Keratinocyte (primary cell): ENCODE measurements around the gene GZF1. TPM values are rescaled to one million over a fixed set of nuclear protein-coding genes. Genes with fewer than 3 reads are reported as not detected.

ENCODE experiments used
- DNase-seq: peaks from one replicate; pipeline ENCODE4 v3.0.0-alpha.2; 2011; ENCODE audit warnings: low read depth, missing footprints, low spot score
- FAIRE-seq: peaks from 2 replicates; lab custom pipeline; 2011; peaks lifted over from hg19 to GRCh38; lab: Jason Lieb, UNC
- H2AFZ ChIP-seq: 2 replicates; pipeline ENCODE4 v1.6.0; 2012; ENCODE audit warnings: low read length, control low read depth, inconsistent platforms; ENCODE audit not compliant: control insufficient read depth
- H3K27ac ChIP-seq: 2 replicates; pipeline ENCODE4 v1.5.1; 2011; ENCODE audit warnings: low read length; ENCODE audit not compliant: control insufficient read depth, insufficient read depth
- H3K27me3 ChIP-seq: 3 replicates; pipeline ENCODE4 v1.6.0; 2011; ENCODE audit warnings: low read length; ENCODE audit not compliant: control insufficient read depth, insufficient read depth; ENCODE audit errors: extremely low read depth
- H3K36me3 ChIP-seq, 2 experiments: 2 replicates in 1 of 2; 3 replicates in 1 of 2; pipeline ENCODE4 v1.5.1; 2011; ENCODE audit warnings: low read length in 2 of 2, mild to moderate bottlenecking in 1 of 2; ENCODE audit not compliant: control insufficient read depth in 2 of 2, insufficient read depth in 2 of 2; ENCODE audit errors: extremely low read depth in 1 of 2
- H3K4me1 ChIP-seq: 3 replicates; pipeline ENCODE4 v1.5.1; 2011; ENCODE audit warnings: low read length; ENCODE audit not compliant: control insufficient read depth, insufficient read depth; ENCODE audit errors: extremely low read depth
- H3K4me2 ChIP-seq: 3 replicates; pipeline ENCODE4 v1.6.0; 2011; ENCODE audit warnings: low read depth, low read length; ENCODE audit not compliant: control insufficient read depth, insufficient read depth; ENCODE audit errors: extremely low read depth
- H3K4me3 ChIP-seq, 3 experiments: fragments of 200-600 bp in 1 of 3; sonication (generic) in 1 of 3; 2 replicates in 2 of 3; 3 replicates in 1 of 3; pipeline ENCODE4 v1.5.1; 2011 to 2016; ENCODE audit warnings: low read length in 3 of 3, mild to moderate bottlenecking in 3 of 3, control low read depth in 2 of 3, inconsistent platforms in 1 of 3, low read depth in 1 of 3, mixed read lengths in 1 of 3, mixed run types in 1 of 3, moderate library complexity in 1 of 3; ENCODE audit not compliant: control insufficient read depth in 2 of 3, insufficient read depth in 2 of 3; ENCODE audit errors: extremely low read depth in 1 of 3
- H3K79me2 ChIP-seq: 2 replicates; pipeline ENCODE4 v1.6.0; 2012; ENCODE audit warnings: low read length; ENCODE audit not compliant: control insufficient read depth, insufficient read depth
- H3K9ac ChIP-seq: 3 replicates; pipeline ENCODE4 v1.6.0; 2011; ENCODE audit warnings: low read length; ENCODE audit not compliant: control insufficient read depth, insufficient read depth; ENCODE audit errors: extremely low read depth
- H3K9me1 ChIP-seq: 3 replicates; pipeline ENCODE4 v1.6.0; 2011; ENCODE audit warnings: low read length; ENCODE audit not compliant: control insufficient read depth, insufficient read depth; ENCODE audit errors: extremely low read depth
- H3K9me3 ChIP-seq: 2 replicates; pipeline ENCODE4 v1.5.1; 2012; ENCODE audit warnings: low read depth, low read length; ENCODE audit not compliant: control insufficient read depth
- H4K20me1 ChIP-seq: 3 replicates; pipeline ENCODE4 v1.6.0; 2011; ENCODE audit warnings: low read length; ENCODE audit not compliant: control insufficient read depth, insufficient read depth; ENCODE audit errors: extremely low read depth
- CTCF ChIP-seq, 3 experiments: IDR thresholded peaks in 1 of 3; conservative IDR thresholded peaks in 1 of 3; optimal IDR thresholded peaks in 1 of 3; 2 replicates in 2 of 3; 3 replicates in 1 of 3; pipeline versions ENCODE3 to v1.5.1; 2011; ENCODE audit warnings: low read length in 3 of 3, mild to moderate bottlenecking in 3 of 3, moderate library complexity in 2 of 3, control low read depth in 1 of 3, inconsistent platforms in 1 of 3; ENCODE audit not compliant: insufficient read depth in 2 of 3; ENCODE audit errors: extremely low read depth in 1 of 3
- EZH2 ChIP-seq: IDR thresholded peaks from one replicate; pipeline ENCODE4 v1.6.1; 2012; ENCODE audit warnings: inconsistent platforms, mild to moderate bottlenecking, low read length, moderate library complexity
- dilution Hi-C: fragments of 300-500 bp; cut with MboI; formaldehyde crosslinking; loops from one replicate; pipeline ENCODE4 v1.7.0; 2020; ENCODE audit warnings: low sequenced_read_pairs; ENCODE audit not compliant: extremely low pct_ligation_motif_present
- polyA plus RNA-seq, 5 experiments: library from polyadenylated mRNA; depleted of rRNA in 3 of 5; stranded (reverse) in 3 of 5; stranded (forward) in 1 of 5; unstranded in 1 of 5; fragments of >200 nt; gene quantifications; 1 replicate in 1 of 5; 2 replicates in 3 of 5; 3 replicates in 1 of 5; pipeline versions ENCODE4 v1.2.1 to v1.2.3, GENCODE V29; 2011 to 2012; ENCODE audit warnings: missing spikeins in 2 of 5, low read depth in 1 of 5, low replicate concordance in 1 of 5

GZF1 gene
- polyA plus RNA-seq, 1 donor (not counting 4 experiments of a cell fraction or from before 2014, with no cell fraction given) = 11.7 TPM

DNA sequence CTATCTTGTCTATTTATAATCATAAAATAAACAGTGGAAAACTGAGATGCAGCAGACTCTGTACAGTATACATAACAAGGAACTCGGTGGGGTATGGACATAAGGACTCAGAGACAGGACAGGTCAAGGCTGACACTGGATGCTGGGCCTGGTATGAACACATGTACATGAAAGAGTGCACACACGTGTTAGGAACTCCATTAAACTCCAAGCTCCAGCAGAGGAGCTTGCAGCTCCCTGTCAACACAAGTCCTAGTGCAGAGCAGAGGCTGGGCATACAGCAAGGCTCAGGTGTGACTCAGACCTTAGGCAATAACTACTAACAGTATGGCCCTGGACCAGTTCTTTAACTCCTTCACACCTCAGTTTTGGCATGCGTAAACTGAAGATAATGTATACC, 42.2 kb downstream of the GZF1 start:
- H4K20me1 ChIP-seq = peaks cover 5% of the 10 kb centered on the region
- FAIRE-seq = peak; percentile 94
- H3K9me1 ChIP-seq = no peaks in the 10 kb centered on the region
- H3K9ac ChIP-seq = no peak overlapping the region
- TF ChIP-seq CTCF (optimal IDR thresholded peaks at IDR 0.05 in 1 of 3, IDR thresholded peaks at IDR 0.05 in 1 of 3, conservative IDR thresholded peaks at IDR 0.05 in 1 of 3; ENCODE audit: extremely low read depth in 1 of 3, insufficient read depth in 2 of 3, low read length in 3 of 3) = no peak
- no peak overlapping the region for H2AFZ ChIP-seq
- H3K27me3 ChIP-seq = no peaks in the 10 kb centered on the region
- H3K4me1 ChIP-seq = peaks cover 10% of the 10 kb centered on the region
- no peak for DNase-seq
- no peak overlapping the region for H3K4me3 ChIP-seq
- H3K79me2 ChIP-seq = peaks cover 69% of the 10 kb centered on the region
- H3K27ac ChIP-seq = peak overlapping the region; percentile 28
- H3K4me2 ChIP-seq = peak overlapping the region; percentile 44
- H3K9me3 ChIP-seq = no peaks in the 10 kb centered on the region
- H3K36me3 ChIP-seq = peaks cover 0 to 4% of the 10 kb centered on the region in 2 experiments
- dilution Hi-C loops = loop anchor here (25.0 kb wide), 1 partner anchor 208 kb away; the partner anchor contains the start of gene CST9

- H4K20me1 ChIP-seq = peaks cover 8% of the 10 kb centered on the region
- H3K27ac ChIP-seq = no peak overlapping the region
- peaks cover 10% of the 10 kb centered on the region for H3K4me1 ChIP-seq
- H2AFZ ChIP-seq = no peak overlapping the region
- DNase-seq (no peak), FAIRE-seq (no peak)
- H3K4me3 ChIP-seq = no peak overlapping the region
- no peak overlapping the region for H3K4me2 ChIP-seq
- H3K27me3 ChIP-seq = no peaks in the 10 kb centered on the region
- peaks cover 88% of the 10 kb centered on the region for H3K79me2 ChIP-seq
- peaks cover 0 to 3% of the 10 kb centered on the region in 2 experiments for H3K36me3 ChIP-seq
- dilution Hi-C loops = loop anchor here (25.0 kb wide), 1 partner anchor 205 kb away; the partner anchor contains the start of gene CST9
- no peaks in the 10 kb centered on the region for H3K9me3 ChIP-seq
- TF ChIP-seq EZH2 = no peak
- TF ChIP-seq CTCF (optimal IDR thresholded peaks at IDR 0.05 in 1 of 3, IDR thresholded peaks at IDR 0.05 in 1 of 3, conservative IDR thresholded peaks at IDR 0.05 in 1 of 3; ENCODE audit: extremely low read depth in 1 of 3, insufficient read depth in 2 of 3, low read length in 3 of 3) = no peak
- H3K9ac ChIP-seq = no peak overlapping the region
- H3K9me1 ChIP-seq = no peaks in the 10 kb centered on the region
These were observed 44.9 kb downstream of the GZF1 start for GRCh38 chr20:23406880-23407279.
